GM12892 (cell line): ENCODE measurements around the gene FBXL12.

Experiments used
- POLR2A ChIP-seq: IDR thresholded peaks from 2 replicates; pipeline ENCODE4 v1.6.1; 2011; ENCODE audit warnings: low read depth, low read length, control low read depth
- POLR2AphosphoS5 ChIP-seq: IDR thresholded peaks from 2 replicates; pipeline ENCODE4 v1.6.1; 2011; ENCODE audit warnings: low read depth, low read length, control low read depth
- TAF1 ChIP-seq: IDR thresholded peaks from 2 replicates; pipeline ENCODE4 v1.6.1; 2011; ENCODE audit warnings: low read depth, mild to moderate bottlenecking, control low read depth, low read length, borderline replicate concordance

- peak; percentile 95 for TF ChIP-seq POLR2A
- TF ChIP-seq POLR2AphosphoS5 = peak; percentile 95
- peak; percentile 82 for TF ChIP-seq TAF1
Observed at GRCh38 chr19:9827289-9828238, 8.7 kb upstream of the FBXL12 start, which contains the start of gene UBL5.
